AG04450 (cell line): ENCODE measurements around the gene C1QTNF1. TPM values are rescaled to one million over a fixed set of nuclear protein-coding genes. Genes with fewer than 3 reads are reported as not detected.
"Not testable (repeated sequence)": the region's sequence is repeated elsewhere in the genome, so short reads cannot be mapped to it uniquely, and the experiment has no call there.

Experiments used
- CTCF ChIA-PET: fragments of 300-600, 350-600 bp; formaldehyde crosslinking; extraction: SDS; loops from one replicate; lab custom pipeline; 2022; ENCODE audit warnings: antibody characterized with exemption, inconsistent platforms; lab: Charles Lee
- POLR2A ChIA-PET: fragments of 350-600 bp; formaldehyde crosslinking; extraction: SDS; loops from one replicate; lab custom pipeline; 2021; ENCODE audit warnings: antibody characterized with exemption, inconsistent platforms; lab: Yijun Ruan, JAX
- DNase-seq: peaks from one replicate; pipeline ENCODE4 v3.0.0-alpha.2; 2011; ENCODE audit warnings: low read depth, low spot score
- H3K27ac ChIP-seq: one replicate; pipeline ENCODE4 v1.5.1; 2012; ENCODE audit warnings: low read depth, low read length, control low read depth
- H3K27me3 ChIP-seq: one replicate; pipeline ENCODE4 v1.6.0; 2012; ENCODE audit warnings: low read length; ENCODE audit not compliant: control insufficient read depth, insufficient read depth
- H3K4me3 ChIP-seq: 2 replicates; pipeline ENCODE4 v1.5.1; 2011; ENCODE audit warnings: mild to moderate bottlenecking, low read depth, low read length, control low read depth
- H3K9me3 ChIP-seq: 2 replicates; pipeline ENCODE4 v1.5.1; 2012; ENCODE audit warnings: low read length; ENCODE audit not compliant: control insufficient read depth, insufficient read depth
- polyA plus RNA-seq: library from polyadenylated mRNA; depleted of rRNA; stranded (reverse); fragments of >200 nt; gene quantifications from 2 replicates; pipeline ENCODE4 v1.2.3, GENCODE V29; 2011
- TF ChIP-seq, protein P1 (sequence below): IDR thresholded peaks from 2 replicates; pipeline ENCODE4 v1.5.1; 2011; ENCODE audit warnings: low read depth, low read length, control low read depth, inconsistent platforms

The C1QTNF1 gene
- polyA plus RNA-seq, 1 experiment = 15.4 TPM

DNA sequence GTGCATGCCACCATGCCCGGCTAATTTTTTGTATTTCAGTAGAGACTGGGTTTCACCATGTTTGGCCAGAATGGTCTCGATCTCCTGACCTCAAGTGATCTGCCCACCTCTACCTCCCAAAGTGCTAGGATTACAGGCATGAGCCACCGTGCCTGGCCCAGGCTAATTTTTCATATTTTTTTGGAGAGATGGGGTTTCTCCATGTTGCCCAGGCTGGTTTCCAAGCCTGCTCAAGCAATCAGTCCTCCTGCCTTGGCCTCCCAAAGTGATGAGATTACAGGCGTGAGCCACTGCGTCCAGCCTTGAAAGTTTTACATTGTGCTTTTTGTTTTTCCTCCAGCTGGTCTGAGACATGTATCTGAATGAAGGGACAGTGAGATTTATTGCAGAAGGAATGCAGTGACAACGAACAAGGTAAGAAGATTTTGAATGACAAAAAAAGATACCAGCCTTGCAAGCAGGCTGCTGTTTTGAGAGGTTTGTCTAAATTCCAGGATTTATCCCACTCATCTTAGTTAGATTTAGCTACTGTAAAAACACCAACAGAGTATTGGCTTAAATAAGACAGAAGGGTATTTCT lies 47.3 kb downstream of the C1QTNF1 start:
- peaks cover 7% of the 10 kb centered on the region for H3K27me3 ChIP-seq
- CTCF ChIA-PET = interaction anchor here (0.6 to 1.6 kb wide), 3 partner anchors 10 to 322 kb away, joined by 3 to 4 read pairs (median 3); no protein-coding TSS in a partner anchor
- no peak overlapping the region for H3K27ac ChIP-seq
- no peak for DNase-seq
- TF ChIP-seq, protein P1, sequence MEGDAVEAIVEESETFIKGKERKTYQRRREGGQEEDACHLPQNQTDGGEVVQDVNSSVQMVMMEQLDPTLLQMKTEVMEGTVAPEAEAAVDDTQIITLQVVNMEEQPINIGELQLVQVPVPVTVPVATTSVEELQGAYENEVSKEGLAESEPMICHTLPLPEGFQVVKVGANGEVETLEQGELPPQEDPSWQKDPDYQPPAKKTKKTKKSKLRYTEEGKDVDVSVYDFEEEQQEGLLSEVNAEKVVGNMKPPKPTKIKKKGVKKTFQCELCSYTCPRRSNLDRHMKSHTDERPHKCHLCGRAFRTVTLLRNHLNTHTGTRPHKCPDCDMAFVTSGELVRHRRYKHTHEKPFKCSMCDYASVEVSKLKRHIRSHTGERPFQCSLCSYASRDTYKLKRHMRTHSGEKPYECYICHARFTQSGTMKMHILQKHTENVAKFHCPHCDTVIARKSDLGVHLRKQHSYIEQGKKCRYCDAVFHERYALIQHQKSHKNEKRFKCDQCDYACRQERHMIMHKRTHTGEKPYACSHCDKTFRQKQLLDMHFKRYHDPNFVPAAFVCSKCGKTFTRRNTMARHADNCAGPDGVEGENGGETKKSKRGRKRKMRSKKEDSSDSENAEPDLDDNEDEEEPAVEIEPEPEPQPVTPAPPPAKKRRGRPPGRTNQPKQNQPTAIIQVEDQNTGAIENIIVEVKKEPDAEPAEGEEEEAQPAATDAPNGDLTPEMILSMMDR = no peak
- H3K4me3 ChIP-seq = no peak overlapping the region
- POLR2A ChIA-PET = no interaction called here
- H3K9me3 ChIP-seq = no peaks in the 10 kb centered on the region

DNA sequence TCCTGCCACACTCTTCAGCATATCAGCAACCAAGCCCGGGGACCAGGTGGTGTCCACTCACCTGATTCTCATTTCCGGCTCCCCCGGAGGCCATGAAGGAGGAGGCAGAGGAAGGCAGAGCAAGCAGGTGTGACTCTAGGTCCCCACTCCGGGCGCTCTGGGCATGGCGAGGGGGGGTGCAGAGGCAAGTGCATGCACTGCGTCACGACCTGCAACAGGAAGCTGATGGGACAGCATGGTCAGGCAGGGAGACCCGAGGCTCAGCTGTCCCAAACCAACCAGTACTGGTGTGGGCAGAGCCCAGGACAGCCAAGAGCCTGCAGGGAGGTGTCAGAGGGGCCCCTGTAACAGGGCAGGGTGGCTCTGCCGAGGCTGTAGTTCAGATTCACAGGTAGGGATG lies 48.6 kb downstream of the C1QTNF1 start:
- H3K27me3 ChIP-seq = peaks cover 7% of the 10 kb centered on the region
- no peak overlapping the region for H3K27ac ChIP-seq
- no peak overlapping the region for H3K4me3 ChIP-seq
- ChIA-PET POLR2A (no interaction called here), CTCF (interaction anchor here (1.0 to 2.4 kb wide), 3 partner anchors 12 to 319 kb away, joined by 3 to 9 read pairs (median 3); no protein-coding TSS in a partner anchor)
- no peaks in the 10 kb centered on the region for H3K9me3 ChIP-seq
- DNase-seq = no peak
- TF ChIP-seq, protein P1 = no peak

DNA sequence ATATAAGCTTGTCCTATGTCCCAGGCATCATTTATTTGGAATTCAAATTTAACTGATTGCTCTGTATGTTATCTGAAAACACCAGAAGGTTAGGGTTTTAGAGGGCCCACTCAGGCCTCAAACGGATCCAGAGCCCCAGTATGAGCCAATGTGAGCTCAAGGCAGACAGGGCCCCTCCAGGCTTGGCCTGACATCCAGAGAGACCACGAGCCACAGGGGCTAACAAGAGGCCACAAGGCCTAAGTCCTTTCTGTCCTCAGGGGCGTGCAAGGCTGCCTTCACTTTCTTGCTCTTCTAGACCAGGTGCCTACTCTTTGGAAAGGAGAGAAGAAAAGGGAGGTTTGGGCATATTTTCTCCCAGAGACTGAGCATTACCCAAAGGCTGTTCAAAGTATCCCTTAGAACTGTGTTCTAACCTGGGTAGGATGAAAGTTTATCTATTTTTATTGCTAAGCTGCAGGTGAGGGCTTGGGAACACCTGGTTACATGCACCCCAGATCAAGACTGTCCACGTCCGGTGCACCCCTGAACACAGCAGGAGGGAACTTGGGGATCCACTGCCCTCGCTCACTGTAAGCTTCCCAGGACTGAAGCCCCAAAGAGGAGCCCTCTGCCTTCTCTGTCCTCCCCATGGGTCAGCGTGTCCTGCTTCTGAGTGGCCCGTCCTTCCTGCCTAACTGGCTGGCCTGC lies 49.2 kb downstream of the C1QTNF1 start:
- CTCF ChIA-PET = interaction anchor here (0.6 to 2.4 kb wide), 5 partner anchors 8 to 319 kb away, joined by 3 to 9 read pairs (median 6); no protein-coding TSS in a partner anchor
- Histone ChIP-seq H3K27ac (no peak overlapping the region), H3K9me3 (no peaks in the 10 kb centered on the region), H3K4me3 (no peak overlapping the region), H3K27me3 (peaks cover 7% of the 10 kb centered on the region)
- POLR2A ChIA-PET = no interaction called here
- TF ChIP-seq, protein P1 = no peak
- DNase-seq = no peak

DNA sequence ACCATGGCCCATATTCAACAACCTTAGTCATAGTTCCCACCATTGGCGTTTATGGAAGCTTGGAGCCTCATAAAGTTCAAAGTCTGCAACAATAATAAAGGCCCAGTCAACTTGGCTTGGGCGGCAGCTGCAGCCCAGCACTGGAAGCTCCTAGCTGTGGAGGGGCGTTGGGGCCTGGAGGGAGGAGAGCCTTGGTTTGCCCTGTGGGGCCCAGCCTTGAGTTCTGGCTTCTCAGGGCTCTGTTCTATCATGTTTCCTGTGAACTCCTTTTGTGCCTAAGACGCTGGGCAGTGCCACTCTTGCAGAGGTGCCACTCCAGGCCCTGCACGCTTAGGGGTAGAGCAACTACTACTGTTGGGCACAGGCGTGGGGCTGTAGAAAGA lies 49.7 kb downstream of the C1QTNF1 start:
- CTCF ChIA-PET = interaction anchor here (0.6 to 2.4 kb wide), 4 partner anchors 8 to 318 kb away, joined by 3 to 9 read pairs (median 6); no protein-coding TSS in a partner anchor
- Histone ChIP-seq H3K27me3 (peaks cover 7% of the 10 kb centered on the region), H3K4me3 (no peak overlapping the region), H3K9me3 (no peaks in the 10 kb centered on the region), H3K27ac (no peak overlapping the region)
- POLR2A ChIA-PET = no interaction called here
- no peak for DNase-seq
- TF ChIP-seq, protein P1 = no peak

DNA sequence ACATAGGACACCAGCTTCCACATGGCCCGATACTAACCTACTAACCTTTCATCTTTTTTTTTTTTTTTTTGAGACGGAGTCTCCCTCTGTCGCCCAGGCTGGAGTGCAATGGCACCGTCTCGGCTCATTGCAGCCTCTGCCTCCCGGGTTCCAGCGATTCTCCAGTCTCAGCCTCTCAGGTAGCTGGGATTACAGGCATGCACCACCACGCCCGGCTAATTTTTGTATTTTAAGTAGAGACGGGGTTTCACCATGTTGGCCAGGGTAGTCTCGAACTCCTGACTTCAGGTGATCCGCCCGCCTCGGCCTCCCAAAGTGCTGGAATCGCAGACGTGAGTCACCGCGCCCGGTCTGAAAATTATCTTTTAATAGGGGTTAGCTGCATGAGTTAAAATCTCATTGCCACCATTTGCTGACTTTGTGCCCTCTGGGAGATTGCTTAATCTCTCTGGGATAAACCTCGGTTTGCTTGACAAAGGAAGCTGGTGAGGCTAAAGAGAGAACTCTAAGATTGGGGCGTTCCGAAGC lies 50.2 kb downstream of the C1QTNF1 start:
- H3K27me3 ChIP-seq, H3K9me3 ChIP-seq, DNase-seq, H3K27ac ChIP-seq: not testable (repeated sequence)
- ChIA-PET CTCF (interaction anchor here (0.6 to 2.6 kb wide), 8 partner anchors 8 to 318 kb away, joined by 3 to 18 read pairs (median 4); no protein-coding TSS in a partner anchor), POLR2A (interaction anchor here (0.6 to 0.7 kb wide), 2 partner anchors 32 to 38 kb away, joined by 3 read pairs; no protein-coding TSS in a partner anchor)
- H3K4me3 ChIP-seq = peak overlapping the region; percentile 50
